SK-N-SH treated with all-trans-retinoic acid at 6 μM for 48 hours (cell line): ENCODE measurements around the gene RPS4Y1.

Experiments used
- ATAC-seq: fragments of 200-7000 bp; cut with Tn5 transposase; 3 replicates; pipeline ENCODE4 v1.9.1; 2020; ENCODE audit warnings: mild to moderate bottlenecking, moderate library complexity
- ARNTL ChIP-seq: fragments of 450-650 bp; formaldehyde crosslinking; IDR thresholded peaks from 2 replicates; pipeline ENCODE4 v1.5.0; 2020; ENCODE audit warnings: low read depth, mild to moderate bottlenecking, moderate library complexity, borderline replicate concordance
- BACH2 ChIP-seq: fragments of 250-450 bp; sonication (Bioruptor Pico); IDR thresholded peaks from 2 replicates; pipeline ENCODE4 v1.9.0; 2021; ENCODE audit warnings: mild to moderate bottlenecking, borderline replicate concordance
- CREB5 ChIP-seq: fragments of 250-450 bp; sonication (Bioruptor Pico); IDR thresholded peaks from 2 replicates; pipeline ENCODE4 v1.5.1; 2020; ENCODE audit warnings: low read depth, mild to moderate bottlenecking, moderate library complexity
- CSDC2 ChIP-seq: fragments of 250-450 bp; sonication (Bioruptor Pico); IDR thresholded peaks from 2 replicates; pipeline ENCODE4 v1.5.0; 2020; ENCODE audit warnings: mild to moderate bottlenecking, moderate library complexity
- ESRRG ChIP-seq: fragments of 250-450 bp; sonication (Bioruptor Pico); IDR thresholded peaks from 2 replicates; pipeline ENCODE4 v1.6.1; 2021; ENCODE audit warnings: mild to moderate bottlenecking
- GLIS3 ChIP-seq: fragments of 250-450 bp; sonication (Bioruptor Pico); IDR thresholded peaks from 2 replicates; pipeline ENCODE4 v1.5.0; 2020; ENCODE audit warnings: mild to moderate bottlenecking, moderate library complexity
- ISL1 ChIP-seq: fragments of 250-450 bp; sonication (Bioruptor Pico); IDR thresholded peaks from 2 replicates; pipeline ENCODE4 v2.1.2; 2022; ENCODE audit warnings: mild to moderate bottlenecking, moderate library complexity
- OSR1 ChIP-seq: fragments of 250-450 bp; sonication (Bioruptor Pico); IDR thresholded peaks from 2 replicates; pipeline ENCODE4 v1.8.0; 2022; ENCODE audit warnings: moderate library complexity, mild to moderate bottlenecking, inconsistent platforms
- POU6F1 ChIP-seq: fragments of 250-450 bp; sonication (Bioruptor Pico); IDR thresholded peaks from 2 replicates; pipeline ENCODE4 v1.8.0; 2021; ENCODE audit warnings: low read depth, mild to moderate bottlenecking, moderate library complexity, borderline replicate concordance
- PPARA ChIP-seq: fragments of 250-450 bp; sonication (Bioruptor Pico); IDR thresholded peaks from 2 replicates; pipeline ENCODE4 v1.5.0; 2020; ENCODE audit warnings: mild to moderate bottlenecking, borderline replicate concordance
- RARB ChIP-seq: fragments of 250-450 bp; sonication (Bioruptor Pico); IDR thresholded peaks from 2 replicates; pipeline ENCODE4 v1.8.0; 2021; ENCODE audit warnings: mild to moderate bottlenecking, moderate library complexity
- SNAI2 ChIP-seq: fragments of 250-450 bp; sonication (Bioruptor Pico); IDR thresholded peaks from 2 replicates; pipeline ENCODE4 v1.5.0; 2020; ENCODE audit warnings: mild to moderate bottlenecking, moderate library complexity
- TCF4 ChIP-seq: fragments of 250-450 bp; sonication (Bioruptor Pico); IDR thresholded peaks from 2 replicates; pipeline ENCODE4 v1.8.0; 2021; ENCODE audit warnings: mild to moderate bottlenecking, moderate library complexity, borderline replicate concordance
- TOX ChIP-seq: fragments of 250-450 bp; sonication (Bioruptor Pico); IDR thresholded peaks from 2 replicates; pipeline ENCODE4 v1.8.0; 2021; ENCODE audit warnings: mild to moderate bottlenecking, moderate library complexity, borderline replicate concordance
- TSHZ2 ChIP-seq: fragments of 250-450 bp; sonication (Bioruptor Pico); IDR thresholded peaks from 2 replicates; pipeline ENCODE4 v1.5.0; 2020; ENCODE audit warnings: mild to moderate bottlenecking, moderate library complexity
- ZC3H10 ChIP-seq: fragments of 250-450 bp; sonication (Bioruptor Pico); IDR thresholded peaks from 2 replicates; pipeline ENCODE4 v1.5.1; 2021; ENCODE audit warnings: mild to moderate bottlenecking, moderate library complexity
- ZFP3 ChIP-seq: fragments of 250-450 bp; sonication (Bioruptor Pico); IDR thresholded peaks from 2 replicates; pipeline ENCODE4 v1.5.0; 2020; ENCODE audit warnings: mild to moderate bottlenecking, moderate library complexity
- ZFP30 ChIP-seq: fragments of 450-650 bp; formaldehyde crosslinking; IDR thresholded peaks from 2 replicates; pipeline ENCODE4 v1.5.0; 2022; ENCODE audit warnings: mild to moderate bottlenecking, moderate library complexity
- ZNF70 ChIP-seq: fragments of 450-650 bp; formaldehyde crosslinking; IDR thresholded peaks from 2 replicates; pipeline ENCODE4 v1.5.0; 2020; ENCODE audit warnings: mild to moderate bottlenecking, moderate library complexity
- ZNF8 ChIP-seq: fragments of 450-650 bp; formaldehyde crosslinking; IDR thresholded peaks from 2 replicates; pipeline ENCODE4 v1.5.0; 2020; ENCODE audit warnings: mild to moderate bottlenecking, moderate library complexity
- TF ChIP-seq, protein P1 (sequence below): fragments of 250-450 bp; sonication (Bioruptor Pico); IDR thresholded peaks from 2 replicates; pipeline ENCODE4 v1.5.1; 2021; ENCODE audit warnings: mild to moderate bottlenecking, moderate library complexity
- TF ChIP-seq, protein P2 (sequence below): fragments of 250-450 bp; sonication (Bioruptor Pico); IDR thresholded peaks from 2 replicates; pipeline ENCODE4 v1.8.0; 2020; ENCODE audit warnings: mild to moderate bottlenecking, moderate library complexity, borderline replicate concordance

Gene RPS4Y1

GRCh38 chrY:2837932-2838331, 3.5 kb upstream of the RPS4Y1 start:
- TF ChIP-seq ZC3H10 (no peak), PPARA (CRISPR knock-in tag) (no peak), ZNF70 (no peak), ISL1 (no peak), TOX (no peak), OSR1 (CRISPR knock-in tag) (no peak), BACH2 (CRISPR knock-in tag) (no peak), ESRRG (CRISPR knock-in tag) (no peak), CREB5 (CRISPR knock-in tag) (no peak), CSDC2 (CRISPR knock-in tag) (no peak), GLIS3 (CRISPR knock-in tag) (no peak)
- TF ChIP-seq, all 23 proteins: peak for 0
- no peak for ATAC-seq

- TF ChIP-seq TCF4 (CRISPR knock-in tag), result no peak
- no peak for TF ChIP-seq TSHZ2 (CRISPR knock-in tag)
- no peak for TF ChIP-seq ZFP3 (CRISPR knock-in tag)
- no peak for TF ChIP-seq TOX
- TF ChIP-seq ARNTL (CRISPR knock-in tag), result no peak
- no peak for TF ChIP-seq SNAI2 (CRISPR knock-in tag)
- TF ChIP-seq, protein P1, sequence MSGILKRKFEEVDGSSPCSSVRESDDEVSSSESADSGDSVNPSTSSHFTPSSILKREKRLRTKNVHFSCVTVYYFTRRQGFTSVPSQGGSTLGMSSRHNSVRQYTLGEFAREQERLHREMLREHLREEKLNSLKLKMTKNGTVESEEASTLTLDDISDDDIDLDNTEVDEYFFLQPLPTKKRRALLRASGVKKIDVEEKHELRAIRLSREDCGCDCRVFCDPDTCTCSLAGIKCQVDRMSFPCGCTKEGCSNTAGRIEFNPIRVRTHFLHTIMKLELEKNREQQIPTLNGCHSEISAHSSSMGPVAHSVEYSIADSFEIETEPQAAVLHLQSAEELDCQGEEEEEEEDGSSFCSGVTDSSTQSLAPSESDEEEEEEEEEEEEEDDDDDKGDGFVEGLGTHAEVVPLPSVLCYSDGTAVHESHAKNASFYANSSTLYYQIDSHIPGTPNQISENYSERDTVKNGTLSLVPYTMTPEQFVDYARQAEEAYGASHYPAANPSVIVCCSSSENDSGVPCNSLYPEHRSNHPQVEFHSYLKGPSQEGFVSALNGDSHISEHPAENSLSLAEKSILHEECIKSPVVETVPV (CRISPR knock-in tag), result no peak
- TF ChIP-seq GLIS3 (CRISPR knock-in tag), result no peak
- TF ChIP-seq RARB (CRISPR knock-in tag), result no peak
- TF ChIP-seq BACH2 (CRISPR knock-in tag), result no peak
- no peak for TF ChIP-seq POU6F1 (CRISPR knock-in tag)
- TF ChIP-seq CREB5 (CRISPR knock-in tag), result no peak
- no peak for TF ChIP-seq OSR1 (CRISPR knock-in tag)
- no peak for TF ChIP-seq CSDC2 (CRISPR knock-in tag)
- TF ChIP-seq PPARA (CRISPR knock-in tag), result no peak
- no peak for TF ChIP-seq ESRRG (CRISPR knock-in tag)
- no peak for TF ChIP-seq ZNF8 (CRISPR knock-in tag)
- no peak for TF ChIP-seq ZC3H10
- ATAC-seq, result no peak
Observed at GRCh38 chrY:2846791-2847190, 5.4 kb downstream of the RPS4Y1 start.

- no peak for TF ChIP-seq CREB5 (CRISPR knock-in tag)
- no peak for TF ChIP-seq ZFP30 (CRISPR knock-in tag)
- no peak for TF ChIP-seq ESRRG (CRISPR knock-in tag)
- no peak for TF ChIP-seq CSDC2 (CRISPR knock-in tag)
- no peak for TF ChIP-seq SNAI2 (CRISPR knock-in tag)
- no peak for TF ChIP-seq RARB (CRISPR knock-in tag)
- TF ChIP-seq ARNTL (CRISPR knock-in tag), result no peak
- no peak for TF ChIP-seq BACH2 (CRISPR knock-in tag)
- TF ChIP-seq TSHZ2 (CRISPR knock-in tag), result no peak
- TF ChIP-seq ZFP3 (CRISPR knock-in tag), result no peak
- TF ChIP-seq GLIS3 (CRISPR knock-in tag), result no peak
- TF ChIP-seq, protein P2, sequence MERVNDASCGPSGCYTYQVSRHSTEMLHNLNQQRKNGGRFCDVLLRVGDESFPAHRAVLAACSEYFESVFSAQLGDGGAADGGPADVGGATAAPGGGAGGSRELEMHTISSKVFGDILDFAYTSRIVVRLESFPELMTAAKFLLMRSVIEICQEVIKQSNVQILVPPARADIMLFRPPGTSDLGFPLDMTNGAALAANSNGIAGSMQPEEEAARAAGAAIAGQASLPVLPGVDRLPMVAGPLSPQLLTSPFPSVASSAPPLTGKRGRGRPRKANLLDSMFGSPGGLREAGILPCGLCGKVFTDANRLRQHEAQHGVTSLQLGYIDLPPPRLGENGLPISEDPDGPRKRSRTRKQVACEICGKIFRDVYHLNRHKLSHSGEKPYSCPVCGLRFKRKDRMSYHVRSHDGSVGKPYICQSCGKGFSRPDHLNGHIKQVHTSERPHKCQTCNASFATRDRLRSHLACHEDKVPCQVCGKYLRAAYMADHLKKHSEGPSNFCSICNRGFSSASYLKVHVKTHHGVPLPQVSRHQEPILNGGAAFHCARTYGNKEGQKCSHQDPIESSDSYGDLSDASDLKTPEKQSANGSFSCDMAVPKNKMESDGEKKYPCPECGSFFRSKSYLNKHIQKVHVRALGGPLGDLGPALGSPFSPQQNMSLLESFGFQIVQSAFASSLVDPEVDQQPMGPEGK, result no peak
- TF ChIP-seq ZNF8 (CRISPR knock-in tag), result no peak
- TF ChIP-seq PPARA (CRISPR knock-in tag), result no peak
- TF ChIP-seq ISL1, result no peak
- ATAC-seq, result no peak
Observed at GRCh38 chrY:2848384-2848783, 7.0 kb downstream of the RPS4Y1 start.
